SK-N-DZ (cell line): ENCODE data around the gene RFX4. TPM values are rescaled to one million over a fixed set of nuclear protein-coding genes. Genes with fewer than 3 reads are reported as not detected.

Experiments used
- DNase-seq: peaks from one replicate; pipeline ENCODE4 v3.0.0-alpha.2; 2015; ENCODE audit warnings: low spot score
- polyA plus RNA-seq, 2 experiments: library from polyadenylated mRNA; depleted of rRNA; stranded (reverse); fragments of >200 nt; gene quantifications; 2 replicates each; pipeline ENCODE4 v1.2.3, GENCODE V29; 2014

RFX4 gene
- 0.09 and 0.16 TPM in 2 replicates for polyA plus RNA-seq (2014; cell fraction: cytosol; rRNA removed)
- 0.14 and 0.16 TPM in 2 replicates for polyA plus RNA-seq (2014; cell fraction: nucleus; rRNA removed)

DNA sequence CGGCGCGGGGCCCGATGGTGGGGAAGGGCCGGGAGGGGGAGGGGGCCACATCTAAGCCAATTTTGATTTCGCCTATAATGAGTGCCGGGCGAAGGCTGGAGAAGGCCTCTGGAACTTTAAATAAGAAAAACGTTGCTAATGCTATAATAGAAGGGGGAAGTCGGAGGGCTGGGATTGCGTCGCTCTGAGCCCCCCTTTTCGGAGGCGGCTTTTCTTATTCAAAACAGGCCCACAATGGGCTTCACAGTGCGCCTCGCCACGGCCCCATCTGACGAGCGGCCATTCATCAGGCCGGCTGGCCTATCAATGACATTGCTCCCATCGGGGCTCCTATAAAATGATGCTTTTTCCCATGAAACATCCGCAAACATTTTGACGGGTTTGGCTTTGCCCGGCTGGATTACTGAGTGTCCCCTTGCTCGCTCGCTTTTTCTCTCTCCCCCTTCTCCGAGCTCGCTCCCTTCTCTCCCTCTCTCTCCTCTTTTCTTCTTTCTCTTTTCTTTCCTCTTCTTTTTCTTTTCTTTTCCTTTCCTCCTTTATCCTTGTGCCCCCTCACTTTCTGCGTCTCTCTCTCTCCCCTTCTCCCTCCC, at the start of gene RFX4:
Gene RFX4 (plus strand): TSS at position 364 of the 590 bp plus-strand sequence. CDS start 317 bp downstream, outside the sequence.
- DNase-seq, result no peak

DNA sequence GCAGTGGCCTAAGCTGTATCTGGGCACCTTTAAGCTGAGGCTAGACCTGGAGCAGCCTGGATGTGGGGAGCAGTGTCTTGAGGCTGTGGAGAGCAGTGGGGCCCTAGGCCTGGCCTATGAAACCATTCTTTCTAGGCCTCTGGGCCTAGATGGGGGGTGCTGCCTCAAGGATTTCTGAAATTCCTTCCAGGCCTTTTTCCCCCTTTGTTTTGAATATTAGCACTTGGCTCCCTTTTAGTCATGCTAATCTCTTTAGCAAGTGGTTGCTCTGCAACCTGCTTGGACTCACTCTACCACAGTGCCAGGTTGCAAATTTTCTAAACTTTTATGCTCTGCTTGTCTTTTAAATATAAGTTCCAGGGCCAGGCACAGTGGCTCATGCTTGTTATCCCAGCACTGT, 41.6 kb upstream of the RFX4 start:
- no peak for DNase-seq

DNA sequence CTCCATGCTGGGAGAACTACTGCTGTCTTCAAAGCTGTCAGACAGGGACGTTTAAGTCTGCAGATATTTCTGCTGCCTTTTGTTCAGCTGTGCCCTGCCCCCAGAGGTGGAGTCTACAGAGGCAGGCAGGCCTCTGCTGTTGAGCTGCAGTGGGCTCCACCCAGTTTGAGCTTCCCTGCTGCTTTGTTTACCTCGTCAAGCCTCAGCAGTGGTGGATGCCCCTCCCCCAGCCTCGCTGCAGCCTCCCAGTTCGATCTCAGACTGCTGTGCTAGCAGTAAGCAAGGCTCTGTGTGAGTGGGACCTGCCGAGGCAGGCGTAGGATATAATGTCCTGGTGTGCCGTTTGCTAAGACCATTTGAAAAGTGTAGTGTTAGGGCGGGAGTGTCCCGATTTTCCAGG, 31.4 kb upstream of the RFX4 start:
- DNase-seq, result no peak

DNA sequence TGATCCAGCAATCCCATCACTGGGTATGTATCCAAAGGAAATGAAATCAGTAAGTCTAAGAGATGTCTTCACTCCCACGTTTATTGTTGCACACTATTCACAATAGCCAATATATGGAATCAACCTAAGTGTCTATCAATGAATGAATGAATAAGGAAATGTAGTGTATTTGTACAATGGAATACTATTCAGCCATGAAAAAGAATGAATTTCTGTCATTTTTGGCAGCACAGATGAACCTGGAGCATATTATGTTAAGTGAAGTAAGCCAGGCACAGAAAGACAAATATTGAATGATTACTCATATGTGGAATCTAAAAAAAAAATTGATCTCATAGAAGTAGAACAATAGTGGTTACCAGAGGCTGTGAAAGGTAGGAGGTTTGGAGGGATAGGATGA, 30.6 kb upstream of the RFX4 start:
- no peak for DNase-seq

DNA sequence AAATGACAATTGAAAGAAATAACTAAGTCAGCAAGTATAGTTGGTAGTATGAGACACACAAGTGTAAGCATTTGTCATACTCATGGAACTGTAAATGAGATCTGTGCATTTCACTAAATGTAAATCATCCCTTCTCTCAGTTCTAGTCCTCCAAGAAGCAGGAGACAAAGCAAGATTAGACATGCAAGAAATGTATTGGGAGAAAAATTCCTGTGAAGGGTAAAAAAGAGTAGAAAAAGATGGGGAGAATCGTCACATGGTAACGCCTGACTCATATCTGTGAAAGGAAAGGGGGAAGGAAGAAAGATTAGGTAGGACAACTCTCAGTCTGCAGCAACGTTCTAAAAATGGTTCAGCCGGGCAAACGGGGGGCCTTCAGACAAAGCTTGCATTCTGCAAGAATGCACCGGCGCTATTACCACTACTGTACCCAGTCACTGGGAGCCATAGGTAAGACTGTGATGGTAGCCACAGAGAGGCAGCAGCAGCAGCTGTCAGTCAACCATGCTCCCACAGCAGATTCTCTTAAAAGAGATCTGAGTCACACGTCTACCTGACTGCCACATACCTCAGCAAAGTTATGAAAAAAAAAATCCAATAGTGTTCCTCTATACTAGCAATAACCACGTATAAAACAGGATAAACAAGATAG, 18.0 kb upstream of the RFX4 start:
- DNase-seq, result no peak

DNA sequence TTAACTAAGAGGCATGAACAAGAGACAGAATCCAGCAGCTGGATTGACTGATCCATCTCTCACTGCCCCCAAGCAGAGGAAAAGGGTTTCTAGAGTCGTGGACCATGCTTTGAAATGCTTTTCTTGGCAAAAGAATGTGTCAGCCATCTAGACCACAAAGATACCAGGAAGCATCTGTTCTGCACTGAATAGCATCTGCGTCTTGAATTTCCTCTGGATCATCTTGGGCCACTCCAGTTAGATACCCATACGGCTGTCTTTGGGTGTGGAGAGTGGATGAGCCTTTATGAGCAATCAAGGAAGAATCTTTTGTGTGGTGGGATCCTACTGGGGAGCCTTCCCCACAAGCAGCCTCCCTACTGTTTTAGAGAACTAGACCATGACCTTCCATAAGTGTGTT, 16.0 kb upstream of the RFX4 start:
- no peak for DNase-seq

DNA sequence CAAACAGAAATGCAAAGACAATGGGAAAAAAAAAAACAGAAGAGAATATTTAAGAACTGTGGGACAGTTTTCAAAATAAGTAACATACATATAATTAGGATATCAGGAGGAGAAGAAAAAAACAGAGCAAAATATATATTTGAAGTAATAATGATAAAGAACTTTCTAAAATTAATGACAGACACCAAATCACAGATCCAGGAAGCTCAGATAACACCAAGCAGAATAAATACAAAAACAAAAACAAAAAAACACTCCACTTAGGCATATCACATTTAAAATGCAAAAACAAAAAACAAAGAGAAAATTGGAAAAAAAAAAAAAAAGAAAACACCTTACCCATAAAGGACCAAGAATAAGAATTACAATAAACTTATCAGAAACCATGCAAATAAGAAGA, 9.6 kb upstream of the RFX4 start:
- no peak for DNase-seq

DNA sequence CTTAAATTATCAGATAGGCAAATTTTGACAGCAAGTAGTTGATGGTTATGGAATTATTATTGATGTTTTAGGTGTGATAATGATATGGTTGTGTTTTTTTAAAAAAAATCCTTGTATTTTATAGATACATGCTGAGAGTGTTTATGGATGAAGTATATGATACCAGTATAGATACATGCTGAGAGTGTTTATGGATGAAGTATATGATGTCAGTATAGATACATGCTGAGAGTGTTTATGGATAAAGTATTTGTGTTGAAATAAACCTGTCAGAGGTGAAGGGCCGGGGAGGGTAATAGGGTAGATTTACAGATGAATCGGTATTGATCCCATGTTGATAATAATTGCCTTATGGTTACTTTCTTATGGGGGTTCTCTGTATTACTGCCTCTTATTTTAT, 6.0 kb upstream of the RFX4 start:
- DNase-seq, result no peak

DNA sequence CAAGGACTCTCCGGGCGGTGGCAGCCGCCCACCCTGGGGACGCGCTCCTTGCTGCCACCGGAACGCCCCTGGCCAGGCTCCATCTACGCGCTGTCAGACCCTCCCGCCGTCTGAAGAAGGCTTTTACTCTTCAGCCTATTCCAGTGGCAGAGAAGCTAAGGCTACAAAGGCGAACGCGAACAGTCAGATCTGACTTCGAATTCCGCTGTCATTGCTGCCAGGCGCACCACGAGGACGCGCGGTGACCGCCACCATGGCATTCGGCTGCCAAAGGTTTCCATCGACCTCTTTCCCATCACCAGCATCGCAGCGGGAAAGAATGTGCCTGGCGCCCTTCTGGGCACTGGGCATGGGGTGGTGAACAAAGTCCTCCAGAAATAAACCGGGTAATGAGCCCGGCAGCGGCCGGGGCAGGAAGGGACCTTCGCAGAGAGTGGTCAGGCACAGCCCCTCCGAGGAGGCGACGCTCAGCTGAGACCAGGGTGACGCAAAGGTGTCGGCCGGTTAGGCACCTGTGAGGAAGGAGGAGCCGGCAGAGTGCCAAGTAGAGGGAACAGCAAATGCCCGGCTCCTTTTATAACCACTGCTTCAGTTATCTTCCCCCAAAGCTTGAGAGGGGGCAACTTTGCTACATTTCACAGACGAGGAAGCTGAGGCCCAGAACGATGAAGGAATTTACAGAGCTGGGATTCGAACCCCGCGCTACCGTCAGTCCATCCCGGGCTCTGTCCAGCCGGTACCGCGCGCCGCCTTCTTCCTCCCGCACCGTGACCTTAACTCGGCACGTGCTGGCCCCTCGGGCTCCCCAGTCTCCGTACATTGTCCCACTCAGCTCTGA, 1.9 kb upstream of the RFX4 start:
- DNase-seq, result no peak

DNA sequence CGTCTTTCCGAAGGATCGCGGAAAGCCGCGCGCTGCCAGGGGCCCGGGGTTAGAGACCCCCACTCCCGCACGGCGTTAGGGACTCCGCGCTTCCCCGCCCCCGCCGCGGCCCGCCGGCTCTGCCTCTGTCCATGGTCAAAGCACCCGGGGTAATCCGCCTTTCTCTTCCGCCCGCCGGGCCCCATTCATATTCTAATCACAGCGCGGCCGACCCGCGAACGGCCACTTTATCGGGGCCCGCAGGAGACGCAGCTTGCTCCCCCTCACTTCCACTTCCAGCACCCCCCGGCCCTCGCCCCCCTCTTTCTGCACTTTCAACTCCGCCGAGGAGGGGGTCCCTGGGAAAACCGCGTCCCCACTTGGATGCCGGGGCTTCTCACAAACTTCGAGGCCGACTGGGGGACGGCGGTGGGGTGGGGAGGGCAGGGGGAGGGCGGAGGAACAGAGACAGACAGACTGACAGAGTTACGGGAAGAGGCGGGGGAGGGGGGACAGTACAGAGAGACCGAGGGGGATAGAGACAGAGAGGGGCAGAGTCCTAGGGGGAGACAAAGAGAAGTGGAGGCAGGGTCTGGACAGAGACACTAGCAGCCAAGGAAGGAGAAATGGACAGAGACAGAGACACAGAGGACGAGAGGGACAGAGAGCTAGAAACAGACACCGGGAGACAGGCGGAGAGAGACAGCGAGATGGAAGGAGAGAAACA, 1.1 kb upstream of the RFX4 start:
- no peak for DNase-seq

DNA sequence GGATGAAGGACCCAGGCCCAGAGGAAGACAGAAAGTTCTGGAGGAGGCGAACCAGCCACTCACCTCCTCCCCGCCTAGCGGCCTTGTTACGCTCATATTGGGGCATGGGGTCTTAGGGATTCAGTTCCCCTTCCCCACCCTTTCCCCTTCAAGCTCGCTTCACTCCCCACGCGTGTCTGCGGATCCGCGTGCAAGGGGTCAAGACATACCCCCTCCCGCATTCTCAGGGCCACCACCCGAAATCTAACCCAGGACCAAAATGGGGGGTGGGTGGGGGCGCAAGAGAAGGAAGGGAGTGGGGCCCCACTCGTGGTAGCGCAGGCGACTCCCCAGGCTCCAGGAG, 584 bp upstream of the RFX4 start:
- no peak for DNase-seq

DNA sequence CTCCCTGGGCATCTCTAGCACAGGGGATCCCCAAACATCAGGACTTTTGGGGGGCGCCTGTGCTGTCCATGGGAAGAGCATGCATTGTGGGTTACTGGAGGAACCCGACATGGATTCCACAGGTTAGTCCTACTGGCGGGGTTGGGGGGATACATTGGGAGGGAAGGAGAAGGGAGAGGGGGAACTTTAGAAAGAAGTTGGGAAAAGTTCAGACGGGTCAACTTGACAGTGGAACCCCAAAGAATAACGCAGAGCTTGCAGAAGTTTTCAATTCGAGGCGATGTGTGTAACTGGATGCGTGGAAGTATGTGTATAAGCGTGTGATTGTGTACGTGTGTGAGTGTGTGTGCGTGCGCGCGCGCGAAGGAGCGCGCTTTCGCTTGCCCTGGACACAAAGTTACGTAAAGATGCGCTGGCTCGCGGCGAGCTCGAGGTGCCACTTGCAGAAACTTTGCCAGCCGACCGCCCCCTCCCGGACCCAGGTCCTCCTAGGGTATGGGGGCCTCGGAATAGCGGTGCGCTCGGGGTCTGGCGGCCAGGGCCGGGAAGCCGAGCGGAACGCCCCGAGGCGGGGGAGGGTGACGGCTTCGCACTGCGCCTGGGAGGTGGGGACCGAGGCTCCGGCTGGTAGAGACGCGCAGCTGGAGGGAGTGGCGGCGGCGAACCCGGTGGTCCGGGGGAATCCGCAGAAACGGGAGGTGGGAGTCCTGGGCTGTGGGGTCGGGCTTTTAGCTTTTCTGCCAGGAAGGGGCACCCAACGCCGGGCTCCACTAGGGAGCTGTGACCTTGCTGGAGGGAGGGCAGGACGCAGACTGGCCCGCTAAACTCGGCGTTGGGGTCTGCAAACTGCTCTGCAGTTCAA, 669 bp downstream of the RFX4 start:
- DNase-seq, result no peak

DNA sequence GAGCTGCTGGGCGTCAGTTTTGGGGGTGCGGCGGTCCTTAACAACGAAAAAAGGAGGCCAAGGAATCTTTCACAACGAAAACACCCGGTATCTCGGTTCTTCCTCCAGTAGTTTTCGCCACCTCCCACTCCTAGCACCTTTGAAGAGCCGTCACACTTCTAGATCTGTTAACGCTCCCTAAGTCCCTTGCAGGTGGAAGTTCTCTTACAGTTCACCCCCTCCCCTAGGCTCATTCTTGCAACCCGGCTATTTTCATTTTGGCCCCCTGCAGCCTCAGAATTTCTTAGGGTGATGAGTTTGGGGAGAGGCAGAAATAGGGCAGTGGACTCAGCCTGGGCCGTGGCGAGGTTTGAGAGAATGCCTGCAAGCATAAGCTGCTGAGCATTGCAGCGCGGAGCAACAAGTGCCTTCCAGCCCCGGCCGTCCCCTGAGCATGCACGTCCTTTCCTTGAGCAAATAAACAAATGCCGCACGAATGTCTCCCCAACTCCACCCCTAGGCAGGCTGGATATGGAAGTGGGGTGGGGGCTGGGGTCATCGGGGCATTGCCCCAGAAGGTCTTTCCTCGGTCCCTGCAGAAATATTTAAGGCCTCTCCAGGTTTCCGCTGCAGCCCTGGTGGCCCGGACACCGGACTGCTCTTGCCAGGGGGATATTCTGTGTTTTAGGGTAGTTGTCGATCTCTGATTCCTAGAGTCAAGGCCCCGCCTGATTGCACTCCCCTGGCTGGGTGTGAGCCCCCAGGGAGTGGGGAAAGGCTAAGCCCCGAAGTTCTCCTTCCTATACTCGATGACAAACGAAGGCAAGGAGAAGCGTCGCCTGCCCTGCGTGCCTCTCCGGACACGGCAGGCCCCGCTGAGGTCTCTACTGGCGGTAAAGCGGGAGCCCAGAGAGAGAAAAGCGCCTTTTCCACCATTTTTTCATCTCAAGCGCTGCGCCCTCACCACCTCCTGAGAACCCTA, 1.6 kb downstream of the RFX4 start:
- DNase-seq, result no peak

DNA sequence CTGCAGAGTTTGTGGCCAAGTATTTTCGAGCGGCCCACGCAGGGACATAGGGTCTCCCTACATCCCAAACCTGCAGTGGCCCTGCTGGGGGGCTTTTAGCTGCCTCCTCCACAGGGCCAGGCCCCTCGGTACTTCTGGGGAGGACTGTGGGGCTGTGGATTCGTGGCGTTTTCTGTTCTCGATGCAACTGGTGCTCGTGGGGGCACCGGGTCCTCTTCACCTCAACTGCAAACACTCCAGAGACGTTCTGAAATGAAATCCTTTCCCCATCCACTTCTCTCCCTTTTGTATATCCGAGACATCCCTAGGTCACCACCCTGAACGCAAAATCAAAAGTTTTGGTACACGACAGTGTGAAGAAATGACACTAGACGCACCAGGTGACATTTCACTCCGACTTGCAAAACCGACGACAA, 2.3 kb downstream of the RFX4 start:
- DNase-seq, result no peak

DNA sequence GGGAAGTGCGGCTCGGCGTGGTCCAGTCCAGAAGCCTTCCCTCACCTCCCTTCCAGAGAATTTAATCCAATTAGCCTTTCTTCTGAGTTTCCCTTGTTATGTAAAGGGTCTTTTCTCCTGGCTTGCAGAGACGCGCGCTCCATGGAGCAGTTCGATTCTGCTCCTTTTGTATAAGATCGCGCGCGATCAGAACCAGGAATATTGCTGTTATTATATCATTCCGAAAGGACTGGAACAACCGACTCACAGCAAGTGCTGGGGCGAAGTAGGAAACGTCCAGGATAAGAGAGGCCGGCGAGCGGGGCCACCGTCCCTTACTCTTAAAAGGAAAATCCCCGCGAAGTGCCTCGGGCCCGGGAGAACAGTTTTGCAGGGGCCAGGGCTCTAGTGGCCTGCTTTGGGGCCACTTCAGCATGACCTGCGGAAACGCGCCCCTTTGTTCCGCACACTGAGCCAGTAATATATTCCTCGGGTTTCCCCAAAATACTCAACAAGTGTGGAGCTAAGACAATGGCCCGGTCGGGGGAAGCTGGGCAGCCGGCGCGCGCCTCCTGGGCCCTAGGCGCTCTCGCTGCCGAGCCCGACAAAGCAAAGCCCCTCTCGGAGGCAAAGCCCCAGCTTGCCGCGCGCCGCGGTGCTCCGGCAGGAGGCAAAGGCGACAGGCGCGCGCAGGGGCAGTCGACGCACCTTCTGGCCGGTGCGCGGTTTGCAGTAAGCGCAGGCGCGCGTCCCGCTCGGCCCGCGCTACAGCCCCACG, 2.9 kb downstream of the RFX4 start:
- peak; percentile 48 for DNase-seq

DNA sequence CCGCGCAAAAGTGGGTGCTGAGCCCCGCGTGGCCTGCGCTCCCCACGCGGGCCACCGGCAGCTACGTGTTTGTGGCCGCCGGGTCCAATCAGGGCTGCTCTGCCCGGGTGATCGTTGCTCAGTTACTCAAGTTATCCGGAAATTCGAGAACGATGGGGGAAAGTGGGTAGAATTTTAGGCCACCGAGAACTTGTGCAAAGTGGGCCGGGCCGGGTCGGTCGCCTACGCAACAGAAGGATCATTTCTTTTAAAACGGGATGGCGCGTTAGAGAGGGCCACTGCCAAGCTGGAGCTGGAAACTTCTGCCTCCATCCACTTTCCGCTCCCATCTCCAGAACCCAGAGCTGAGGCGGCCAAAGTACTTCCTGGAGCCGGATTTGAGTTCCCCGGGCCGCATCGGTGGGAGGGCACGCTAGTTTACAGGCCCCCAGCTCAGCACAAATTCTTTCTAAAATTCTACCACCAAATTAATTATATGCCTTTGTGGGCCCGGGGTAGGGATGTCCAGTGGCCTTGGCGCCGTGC, 3.5 kb downstream of the RFX4 start:
- no peak for DNase-seq

DNA sequence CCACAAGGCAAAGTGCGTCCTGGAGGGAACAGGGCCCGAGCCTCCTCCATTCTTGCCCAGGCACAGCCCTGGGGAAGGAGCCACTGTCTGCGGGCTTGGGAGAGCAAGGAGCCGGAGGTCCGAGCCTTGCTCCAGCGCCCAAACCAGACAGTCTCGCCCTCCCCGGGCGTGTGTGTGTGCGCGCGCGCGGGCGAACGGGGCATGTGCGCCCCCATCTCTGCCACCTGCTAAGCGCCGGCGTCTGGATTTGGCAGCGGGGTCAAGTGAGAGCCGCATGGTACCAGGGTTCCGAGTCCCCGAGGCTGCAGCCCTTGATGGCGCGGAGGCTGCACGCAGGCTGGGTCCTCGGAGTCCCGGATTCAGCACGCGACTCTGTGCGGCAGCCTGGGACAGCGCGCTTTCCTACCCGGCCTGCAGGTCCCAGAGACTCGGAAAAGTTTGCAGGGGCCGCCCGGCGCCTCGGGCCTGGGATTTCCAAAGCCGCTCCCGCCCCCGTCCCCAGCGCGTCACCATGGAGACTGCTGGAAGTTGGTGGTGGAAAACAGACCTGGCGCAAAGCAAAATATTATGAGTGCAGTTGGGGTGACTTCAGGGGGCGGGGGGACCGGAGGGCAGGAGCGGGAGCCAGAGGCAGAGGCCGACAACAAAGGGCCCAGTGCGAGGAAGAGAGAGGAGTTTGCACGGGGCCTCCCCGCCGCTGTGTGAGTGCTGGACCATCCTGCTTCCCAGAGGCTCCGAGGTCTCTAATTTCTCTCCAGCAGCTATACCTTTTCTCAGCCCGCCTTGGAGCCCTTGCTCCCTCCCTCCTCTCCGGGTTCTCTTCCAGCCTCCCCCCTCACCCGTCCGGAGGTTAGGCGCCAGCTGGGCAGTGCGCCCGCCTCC, 4.2 kb downstream of the RFX4 start:
- no peak for DNase-seq

DNA sequence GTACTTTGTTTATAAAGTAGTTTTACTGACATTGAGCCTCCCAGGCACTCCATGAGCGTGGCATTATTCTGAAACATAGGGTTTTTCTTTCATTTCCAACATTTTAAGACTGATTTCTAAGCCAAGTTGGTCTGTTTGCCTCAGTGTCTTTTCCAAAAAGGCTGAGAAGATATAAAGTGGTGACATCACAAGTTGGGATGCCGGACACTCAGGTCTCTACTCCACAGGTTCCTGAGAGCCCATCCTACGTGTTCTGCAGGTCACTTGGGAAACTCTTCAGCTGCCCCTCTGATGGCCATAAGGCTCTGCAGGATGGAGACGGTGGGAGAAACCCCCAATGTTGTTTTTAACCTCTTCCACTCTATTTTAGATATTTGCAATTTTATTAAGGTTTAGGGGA, 6.0 kb downstream of the RFX4 start:
- no peak for DNase-seq
